ENCODE data around the gene PCNT. TPM values are rescaled to one million over a fixed set of nuclear protein-coding genes. Genes with fewer than 3 reads are reported as not detected.

Gene PCNT
- polyA plus RNA-seq, 1 donor: 17.9 TPM

DNA sequence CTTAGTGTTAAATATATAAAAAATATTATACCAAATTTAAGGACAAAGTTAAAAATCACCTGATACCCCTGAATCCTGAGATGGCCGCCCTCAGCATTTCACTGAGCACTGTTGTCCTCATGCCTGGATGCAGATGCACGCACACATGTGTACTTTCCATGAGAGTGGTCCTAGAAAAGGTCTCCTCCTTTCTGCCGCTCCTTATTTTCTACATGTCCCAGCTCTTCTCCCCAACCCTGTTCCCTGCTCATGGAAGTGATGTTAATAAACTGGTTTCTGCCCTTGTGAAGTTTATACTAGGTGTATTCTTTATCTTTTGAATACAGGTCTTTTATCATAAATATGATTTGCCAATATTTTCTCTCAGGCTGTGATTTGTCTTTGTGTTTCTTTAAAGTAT lies 167.6 kb downstream of the PCNT start:
- Histone ChIP-seq H3K36me3 (ENCODE audit: control insufficient read depth, insufficient read depth, low read length) (peaks cover 37% of the 10 kb centered on the region), H3K4me3 (ENCODE audit: low read length) (no peak overlapping the region), H3K27ac (ENCODE audit: low read length) (no peak overlapping the region), H3K4me1 (ENCODE audit: control insufficient read depth, insufficient read depth, low read length) (no peaks in the 10 kb centered on the region), H3K27me3 (ENCODE audit: control insufficient read depth, insufficient read depth, low read length) (no peaks in the 10 kb centered on the region), H3K9me3 (ENCODE audit: control insufficient read depth, low read depth, low read length) (no peaks in the 10 kb centered on the region)
- no CpG with 5 or more reads among the region's 3 CpGs for WGBS (ENCODE audit: insufficient coverage, low lambda C conversion rate)
- DNase-seq: no peak

DNA sequence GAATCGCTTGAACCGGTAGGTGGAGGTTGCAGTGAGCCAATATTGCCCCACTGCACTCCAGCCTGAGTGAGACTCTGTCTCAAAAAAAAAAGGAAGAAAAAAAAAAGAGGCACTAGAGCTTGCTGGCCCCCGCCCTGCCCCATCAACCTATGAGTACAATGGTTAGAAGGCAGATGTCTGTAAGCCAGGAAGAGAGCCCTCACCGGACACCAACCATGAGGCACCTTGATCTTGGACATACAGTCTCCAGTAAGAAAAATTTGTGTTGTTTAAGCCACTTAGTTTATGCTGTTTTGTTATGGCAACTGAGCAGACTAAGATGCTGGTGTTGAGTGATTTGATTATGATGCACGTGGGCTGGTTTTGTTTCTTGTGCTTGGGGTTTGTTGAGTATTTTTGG lies 168.9 kb downstream of the PCNT start:
- no peak for DNase-seq
- WGBS (ENCODE audit: insufficient coverage, low lambda C conversion rate): 100% methylated on average over 1 of the region's 5 CpGs
- Histone ChIP-seq H3K4me3 (ENCODE audit: low read length) (no peak overlapping the region), H3K27ac (ENCODE audit: low read length) (no peak overlapping the region), H3K27me3 (ENCODE audit: control insufficient read depth, insufficient read depth, low read length) (no peaks in the 10 kb centered on the region), H3K9me3 (ENCODE audit: control insufficient read depth, low read depth, low read length) (no peaks in the 10 kb centered on the region), H3K4me1 (ENCODE audit: control insufficient read depth, insufficient read depth, low read length) (no peaks in the 10 kb centered on the region), H3K36me3 (ENCODE audit: control insufficient read depth, insufficient read depth, low read length) (peaks cover 39% of the 10 kb centered on the region)

DNA sequence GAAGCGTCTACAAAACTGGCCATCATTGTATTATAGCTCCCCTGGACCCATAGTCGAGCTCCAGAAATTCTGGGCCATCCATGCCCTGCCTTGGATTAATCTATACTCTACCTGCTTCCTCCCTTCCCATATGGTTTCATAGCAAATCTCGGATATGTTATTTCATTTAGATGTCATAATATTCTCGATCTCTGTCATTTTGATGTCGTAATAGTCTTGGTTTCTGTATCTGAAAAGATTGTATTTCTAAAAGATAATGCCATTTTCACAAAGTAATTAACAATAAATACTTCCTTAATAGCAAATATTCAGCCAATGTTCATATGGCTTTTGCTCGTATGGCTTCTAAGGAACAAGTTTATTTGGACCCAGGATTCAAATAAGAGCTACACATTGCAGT lies 169.9 kb downstream of the PCNT start:
- Histone ChIP-seq H3K4me1 (ENCODE audit: control insufficient read depth, insufficient read depth, low read length) (no peaks in the 10 kb centered on the region), H3K4me3 (ENCODE audit: low read length) (no peak overlapping the region), H3K9me3 (ENCODE audit: control insufficient read depth, low read depth, low read length) (no peaks in the 10 kb centered on the region), H3K36me3 (ENCODE audit: control insufficient read depth, insufficient read depth, low read length) (peaks cover 49% of the 10 kb centered on the region), H3K27me3 (ENCODE audit: control insufficient read depth, insufficient read depth, low read length) (no peaks in the 10 kb centered on the region), H3K27ac (ENCODE audit: low read length) (no peak overlapping the region)
- WGBS (ENCODE audit: insufficient coverage, low lambda C conversion rate): 100% methylated on average over 2 of the region's 6 CpGs
- DNase-seq: no peak

Other genes starting within 250 kb of the PCNT start
- 201 TPM for gene COL6A2, start 226.0 kb upstream of the PCNT start, polyA plus RNA-seq
- 61.8 TPM for gene FTCD, start 168.6 kb upstream of the PCNT start, polyA plus RNA-seq
- 13.2 TPM for gene SPATC1L, start 139.7 kb upstream of the PCNT start, polyA plus RNA-seq
- gene LSS, start 95.4 kb upstream of the PCNT start, polyA plus RNA-seq: 33.3 TPM
- gene MCM3AP, start 38.5 kb upstream of the PCNT start, polyA plus RNA-seq: 77.5 TPM
- gene YBEY, start 37.8 kb upstream of the PCNT start, polyA plus RNA-seq: 22.1 TPM
- gene C21orf58, start 286 bp upstream of the PCNT start, polyA plus RNA-seq: 8.7 TPM
- 53.3 TPM for gene DIP2A, start 134.7 kb downstream of the PCNT start, polyA plus RNA-seq